Naive B cell (primary cell): ENCODE measurements around the gene TTC23. TPM values are rescaled to one million over a fixed set of nuclear protein-coding genes. Genes with fewer than 3 reads are reported as not detected.

Experiments
- ATAC-seq, 2 donors: fragments of 150-1000 bp; cut with Tn5 transposase; 2 replicates each; pipeline ENCODE4 v1.10.0; 2021; ENCODE audit warnings: low read depth in 2 of 2, mild to moderate bottlenecking in 2 of 2, moderate library complexity in 2 of 2
- DNase-seq: peaks from one replicate; pipeline ENCODE4 v3.0.0; 2022
- H3K27ac Mint-ChIP-seq, 6 donors: one replicate each; pipeline ENCODE4 v1.8.0; 2020 to 2022; ENCODE audit warnings: mild to moderate bottlenecking in 6 of 6, mixed read lengths in 6 of 6, moderate library complexity in 5 of 6, inconsistent platforms in 2 of 6
- H3K27me3 Mint-ChIP-seq, 3 donors: one replicate each; pipeline ENCODE4 v1.8.0; 2021 to 2022; ENCODE audit warnings: mixed read lengths in 3 of 3, mild to moderate bottlenecking in 1 of 3
- H3K36me3 Mint-ChIP-seq, 2 donors: one replicate each; pipeline ENCODE4 v1.8.0; 2020 to 2022; ENCODE audit warnings: mixed read lengths in 2 of 2, inconsistent platforms in 1 of 2, mild to moderate bottlenecking in 1 of 2
- H3K4me1 Mint-ChIP-seq, 3 donors: one replicate each; pipeline ENCODE4 v1.8.0; 2020 to 2022; ENCODE audit warnings: mixed read lengths in 3 of 3, inconsistent platforms in 1 of 3, mild to moderate bottlenecking in 1 of 3, moderate library complexity in 1 of 3
- H3K4me3 Mint-ChIP-seq, 8 donors: one replicate each; pipeline ENCODE4 v1.8.0; 2020 to 2022; ENCODE audit warnings: mild to moderate bottlenecking in 8 of 8, mixed read lengths in 8 of 8, moderate library complexity in 8 of 8, inconsistent platforms in 2 of 8
- H3K9me3 Mint-ChIP-seq, 7 donors: one replicate each; pipeline ENCODE4 v1.8.0; 2020 to 2022; ENCODE audit warnings: mixed read lengths in 7 of 7, mild to moderate bottlenecking in 5 of 7, inconsistent platforms in 2 of 7, moderate library complexity in 1 of 7
- polyA plus RNA-seq, 6 donors: library from polyadenylated mRNA; unstranded; fragments of 300-500 nt; fragmentation: Illumina TruSeq; gene quantifications; one replicate each; pipeline ENCODE4 v1.2.3, GENCODE V29; 2021; ENCODE audit warnings: low read depth in 6 of 6

Gene TTC23, protein sequence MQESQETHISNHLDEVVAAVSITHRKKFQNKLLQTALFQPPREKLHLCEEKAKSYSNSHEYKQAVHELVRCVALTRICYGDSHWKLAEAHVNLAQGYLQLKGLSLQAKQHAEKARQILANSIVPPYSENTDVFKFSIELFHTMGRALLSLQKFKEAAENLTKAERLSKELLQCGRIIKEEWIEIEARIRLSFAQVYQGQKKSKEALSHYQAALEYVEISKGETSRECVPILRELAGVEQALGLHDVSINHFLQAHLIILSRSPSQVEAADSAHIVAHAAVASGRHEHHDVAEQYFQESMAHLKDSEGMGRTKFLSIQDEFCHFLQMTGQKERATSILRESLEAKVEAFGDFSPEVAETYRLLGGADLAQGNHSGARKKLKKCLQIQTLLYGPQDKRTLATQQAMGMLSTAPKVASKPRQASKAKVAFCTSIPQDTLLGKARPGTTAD
- polyA plus RNA-seq: 1 to 10 TPM in 1 of 6 donors, under 1 TPM in 2, not detected in 3; 0.58 to 1.1 (median 0.96) TPM

GRCh38 chr15:99249270-99249841, at the start of gene TTC23:
TSS of gene TTC23 (minus strand) at chr15:99249581. CDS start at chr15:99228712, 20,869 bp downstream.
- H3K9me3 Mint-ChIP-seq: peaks cover 0 to 6% (median 0%) of the 10 kb centered on the region in 7 donors
- peaks cover 25 to 33% (median 27%) of the 10 kb centered on the region in 3 donors for H3K4me1 Mint-ChIP-seq
- no peak for DNase-seq
- H3K27ac Mint-ChIP-seq: peak within 1 kb of the TSS in 2 of 6 donors; percentile 91 to 94
- no peaks in the 10 kb centered on the region for H3K27me3 Mint-ChIP-seq
- no peak for ATAC-seq
- H3K36me3 Mint-ChIP-seq: peaks cover 0 to 4% of the 10 kb centered on the region in 2 donors
- peak within 1 kb of the TSS in 5 of 8 donors; percentile 92 to 96 (median 95) for H3K4me3 Mint-ChIP-seq

DNA sequence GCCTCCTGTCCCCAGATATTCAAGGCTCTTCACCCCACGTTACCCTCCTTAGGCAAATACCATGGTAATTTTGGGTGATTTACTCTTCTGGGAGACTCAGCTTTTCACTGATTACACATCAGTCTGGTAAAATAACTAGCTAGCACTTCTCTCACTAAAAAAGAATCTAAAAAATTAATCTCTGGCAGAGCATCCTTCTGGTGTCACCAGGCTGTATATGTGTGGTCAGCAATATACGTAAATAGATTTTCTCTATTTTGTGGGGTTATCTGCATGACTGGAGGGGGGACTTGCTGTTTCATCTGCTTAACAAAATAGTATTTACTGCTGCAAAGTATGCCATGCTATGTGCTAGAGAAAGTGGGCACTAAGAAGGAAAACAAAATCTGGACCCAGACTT, 47.0 kb upstream of the TTC23 start:
- Mint-ChIP-seq H3K27ac (no peak overlapping the region), H3K36me3 (peaks cover 20 to 33% of the 10 kb centered on the region in 2 donors), H3K4me1 (peaks cover 5 to 14% (median 10%) of the 10 kb centered on the region in 3 donors), H3K9me3 (peaks cover 0 to 9% (median 0%) of the 10 kb centered on the region in 7 donors), H3K27me3 (no peaks in the 10 kb centered on the region), H3K4me3 (no peak overlapping the region)
- DNase-seq (no peak), ATAC-seq (no peak)

GRCh38 chr15:99295840-99296239, 46.5 kb upstream of the TTC23 start:
- Mint-ChIP-seq H3K36me3 (peaks cover 20 to 33% of the 10 kb centered on the region in 2 donors), H3K27ac (no peak overlapping the region), H3K4me1 (peaks cover 5 to 14% (median 10%) of the 10 kb centered on the region in 3 donors), H3K27me3 (no peaks in the 10 kb centered on the region), H3K4me3 (no peak overlapping the region), H3K9me3 (peaks cover 0 to 9% (median 0%) of the 10 kb centered on the region in 7 donors)
- ATAC-seq (no peak), DNase-seq (no peak)

DNA sequence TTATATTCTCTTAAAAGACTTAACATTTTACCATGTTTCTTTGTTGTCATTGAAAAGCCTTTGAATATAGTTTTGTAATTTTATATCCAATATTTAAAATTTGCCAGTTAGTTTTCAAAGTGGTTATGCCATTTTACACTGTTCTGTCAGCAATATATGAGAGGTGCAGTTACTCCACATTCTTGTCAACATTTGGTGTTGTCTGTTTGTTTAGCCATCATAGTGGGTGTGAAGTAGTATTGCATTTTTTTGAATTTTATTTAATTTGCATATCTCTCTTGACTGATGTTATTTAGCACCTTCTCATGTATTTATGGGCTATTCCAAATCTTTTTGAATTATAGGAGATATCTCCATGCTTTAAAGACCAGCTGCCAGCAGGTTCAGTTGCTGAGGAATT, 42.3 kb upstream of the TTC23 start:
- no peak overlapping the region for H3K27ac Mint-ChIP-seq
- no peaks in the 10 kb centered on the region for H3K27me3 Mint-ChIP-seq
- H3K9me3 Mint-ChIP-seq: peaks cover 0 to 9% (median 0%) of the 10 kb centered on the region in 7 donors
- DNase-seq: no peak
- peaks cover 20 to 33% of the 10 kb centered on the region in 2 donors for H3K36me3 Mint-ChIP-seq
- ATAC-seq: no peak
- H3K4me1 Mint-ChIP-seq: peaks cover 5 to 14% (median 10%) of the 10 kb centered on the region in 3 donors
- no peak overlapping the region for H3K4me3 Mint-ChIP-seq

- Mint-ChIP-seq H3K4me3 (no peak overlapping the region), H3K4me1 (peaks cover 2 to 10% (median 4%) of the 10 kb centered on the region in 3 donors)
- ATAC-seq: no peak
Measured at GRCh38 chr15:99283717-99284116, 34.3 kb upstream of the TTC23 start.

GRCh38 chr15:99282586-99282985, 33.2 kb upstream of the TTC23 start:
- H3K4me3 Mint-ChIP-seq: no peak overlapping the region
- H3K27me3 Mint-ChIP-seq: no peaks in the 10 kb centered on the region
- DNase-seq (no peak), ATAC-seq (no peak)
- no peak overlapping the region for H3K27ac Mint-ChIP-seq
- H3K9me3 Mint-ChIP-seq: peaks cover 0 to 2% (median 0%) of the 10 kb centered on the region in 7 donors
- H3K4me1 Mint-ChIP-seq: peaks cover 2 to 10% (median 8%) of the 10 kb centered on the region in 3 donors
- peaks cover 15 to 20% of the 10 kb centered on the region in 2 donors for H3K36me3 Mint-ChIP-seq

More at GRCh38 chr15:99283717-99284116, 34.3 kb upstream of the TTC23 start:
- no peak for DNase-seq
- Mint-ChIP-seq H3K27ac (peak overlapping the region in 1 of 6 donors; percentile 70), H3K9me3 (peaks cover 0 to 2% (median 0%) of the 10 kb centered on the region in 7 donors), H3K36me3 (peaks cover 14 to 16% of the 10 kb centered on the region in 2 donors), H3K27me3 (no peaks in the 10 kb centered on the region)

- Mint-ChIP-seq H3K4me3 (no peak overlapping the region), H3K27ac (peak overlapping the region in 2 of 6 donors; percentile 37 to 77), H3K27me3 (no peaks in the 10 kb centered on the region), H3K9me3 (peaks cover 0 to 2% (median 0%) of the 10 kb centered on the region in 7 donors), H3K4me1 (peaks cover 4 to 13% (median 13%) of the 10 kb centered on the region in 3 donors), H3K36me3 (peaks cover 15 to 20% of the 10 kb centered on the region in 2 donors)
- no peak for ATAC-seq
- no peak for DNase-seq
Measured at GRCh38 chr15:99282121-99282520, 32.7 kb upstream of the TTC23 start.

GRCh38 chr15:99279827-99280226, 30.4 kb upstream of the TTC23 start:
- Mint-ChIP-seq H3K27me3 (no peaks in the 10 kb centered on the region), H3K4me1 (peaks cover 17 to 25% (median 21%) of the 10 kb centered on the region in 3 donors), H3K9me3 (peaks cover 0 to 2% (median 0%) of the 10 kb centered on the region in 7 donors), H3K4me3 (no peak overlapping the region), H3K27ac (peak overlapping the region in 2 of 6 donors; percentile 40 to 69), H3K36me3 (peaks cover 15 to 20% of the 10 kb centered on the region in 2 donors)
- no peak for ATAC-seq
- no peak for DNase-seq

GRCh38 chr15:99279290-99279689, 29.9 kb upstream of the TTC23 start:
- Mint-ChIP-seq H3K27ac (no peak overlapping the region), H3K27me3 (no peaks in the 10 kb centered on the region), H3K9me3 (peaks cover 0 to 2% (median 0%) of the 10 kb centered on the region in 7 donors), H3K4me3 (no peak overlapping the region), H3K36me3 (peaks cover 15 to 20% of the 10 kb centered on the region in 2 donors), H3K4me1 (peaks cover 16 to 25% (median 17%) of the 10 kb centered on the region in 3 donors)
- ATAC-seq (no peak), DNase-seq (no peak)

DNA sequence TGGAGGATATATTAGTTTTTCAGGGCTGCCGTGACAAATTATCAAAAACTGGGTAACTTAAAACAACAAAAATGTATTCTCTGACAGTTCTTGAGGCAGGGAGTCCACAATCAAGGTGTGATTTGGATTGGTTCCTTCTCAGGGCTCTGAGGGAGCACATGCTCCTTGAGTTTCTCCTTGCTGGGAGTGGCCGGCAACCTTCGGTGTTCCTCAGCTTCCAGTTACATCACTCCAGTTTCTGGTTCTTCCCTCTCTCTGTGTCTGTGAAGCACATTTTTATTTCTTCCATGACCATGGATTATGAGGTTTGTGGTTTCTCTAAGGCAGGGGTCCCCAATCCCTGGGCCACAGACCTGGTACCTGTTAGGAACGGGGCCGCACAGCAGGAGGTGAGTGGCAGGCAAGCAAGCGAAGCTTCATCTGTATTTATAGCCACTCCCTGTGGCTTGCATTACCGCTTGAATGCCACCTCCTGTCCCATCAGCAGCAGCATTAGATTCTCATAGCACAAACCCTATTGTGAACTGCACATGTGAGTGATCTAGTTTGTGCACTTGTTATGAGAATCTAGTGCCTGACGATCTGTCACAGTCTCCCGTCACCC, 26.2 kb upstream of the TTC23 start:
- ATAC-seq (peak; percentile 51 to 73), DNase-seq (no peak)
- H3K27ac Mint-ChIP-seq: peak overlapping the region in 3 of 6 donors; percentile 28 to 82 (median 57)
- H3K4me1 Mint-ChIP-seq: peaks cover 11 to 25% (median 15%) of the 10 kb centered on the region in 3 donors
- no peak overlapping the region for H3K4me3 Mint-ChIP-seq
- H3K9me3 Mint-ChIP-seq: peaks cover 0 to 2% (median 0%) of the 10 kb centered on the region in 7 donors
- H3K36me3 Mint-ChIP-seq: peaks cover 15 to 20% of the 10 kb centered on the region in 2 donors
- H3K27me3 Mint-ChIP-seq: no peaks in the 10 kb centered on the region

- no peak for DNase-seq
- H3K4me1 Mint-ChIP-seq: peaks cover 11 to 25% (median 15%) of the 10 kb centered on the region in 3 donors
- H3K9me3 Mint-ChIP-seq: peaks cover 0 to 2% (median 0%) of the 10 kb centered on the region in 7 donors
- no peak overlapping the region for H3K4me3 Mint-ChIP-seq
- H3K36me3 Mint-ChIP-seq: peaks cover 14 to 17% of the 10 kb centered on the region in 2 donors
- no peak for ATAC-seq
- no peaks in the 10 kb centered on the region for H3K27me3 Mint-ChIP-seq
- H3K27ac Mint-ChIP-seq: peak overlapping the region in 1 of 6 donors; percentile 23
Measured at GRCh38 chr15:99275061-99275460, 25.7 kb upstream of the TTC23 start.

DNA sequence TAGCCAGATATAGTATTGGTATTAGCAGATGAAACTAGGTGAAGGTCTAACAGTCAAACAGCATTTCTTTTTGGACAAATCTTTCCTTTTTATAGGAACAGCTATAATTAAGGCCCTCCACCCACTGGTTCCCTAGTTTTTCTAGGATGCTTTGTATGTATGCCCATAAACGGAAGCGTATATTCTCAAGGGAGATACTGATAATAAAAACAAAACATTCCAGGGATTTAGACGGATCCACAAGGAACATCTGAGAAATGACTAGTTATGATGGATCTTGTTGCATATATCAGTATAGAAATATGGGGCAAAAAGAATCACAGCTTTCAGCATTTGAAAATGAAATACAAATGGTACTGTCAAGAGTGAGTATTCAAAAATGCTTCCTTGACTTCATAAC, 24.4 kb upstream of the TTC23 start:
- Mint-ChIP-seq H3K27ac (no peak overlapping the region), H3K27me3 (no peaks in the 10 kb centered on the region), H3K4me1 (peaks cover 11 to 21% (median 15%) of the 10 kb centered on the region in 3 donors), H3K4me3 (no peak overlapping the region), H3K9me3 (no peaks in the 10 kb centered on the region), H3K36me3 (peaks cover 2 to 5% of the 10 kb centered on the region in 2 donors)
- ATAC-seq (no peak), DNase-seq (no peak)

- Mint-ChIP-seq H3K36me3 (peaks cover 0 to 7% of the 10 kb centered on the region in 2 donors), H3K27ac (no peak overlapping the region), H3K27me3 (no peaks in the 10 kb centered on the region), H3K4me1 (peaks cover 0 to 4% (median 0%) of the 10 kb centered on the region in 3 donors), H3K9me3 (no peaks in the 10 kb centered on the region), H3K4me3 (no peak overlapping the region)
- DNase-seq (no peak), ATAC-seq (no peak)
Measured at GRCh38 chr15:99268431-99268830, 19.1 kb upstream of the TTC23 start.
